Measurements from ENCODE around the gene TWIST2. TPM values are rescaled to one million over a fixed set of nuclear protein-coding genes. Genes with fewer than 3 reads are reported as not detected.
A peak's percentile ranks its signal among the peaks of the same experiment; 100 is the strongest.

Gene TWIST2
- 0.52 TPM for total RNA-seq (2013)
- polyA plus RNA-seq (under 1 TPM; 0.43 to 0.49 (median 0.43) TPM), polyA minus RNA-seq (0.14 and 1.3 TPM in 2 replicates), total RNA-seq (0 to 1.4 (median 0.17) reads per million in 11 experiments)

DNA sequence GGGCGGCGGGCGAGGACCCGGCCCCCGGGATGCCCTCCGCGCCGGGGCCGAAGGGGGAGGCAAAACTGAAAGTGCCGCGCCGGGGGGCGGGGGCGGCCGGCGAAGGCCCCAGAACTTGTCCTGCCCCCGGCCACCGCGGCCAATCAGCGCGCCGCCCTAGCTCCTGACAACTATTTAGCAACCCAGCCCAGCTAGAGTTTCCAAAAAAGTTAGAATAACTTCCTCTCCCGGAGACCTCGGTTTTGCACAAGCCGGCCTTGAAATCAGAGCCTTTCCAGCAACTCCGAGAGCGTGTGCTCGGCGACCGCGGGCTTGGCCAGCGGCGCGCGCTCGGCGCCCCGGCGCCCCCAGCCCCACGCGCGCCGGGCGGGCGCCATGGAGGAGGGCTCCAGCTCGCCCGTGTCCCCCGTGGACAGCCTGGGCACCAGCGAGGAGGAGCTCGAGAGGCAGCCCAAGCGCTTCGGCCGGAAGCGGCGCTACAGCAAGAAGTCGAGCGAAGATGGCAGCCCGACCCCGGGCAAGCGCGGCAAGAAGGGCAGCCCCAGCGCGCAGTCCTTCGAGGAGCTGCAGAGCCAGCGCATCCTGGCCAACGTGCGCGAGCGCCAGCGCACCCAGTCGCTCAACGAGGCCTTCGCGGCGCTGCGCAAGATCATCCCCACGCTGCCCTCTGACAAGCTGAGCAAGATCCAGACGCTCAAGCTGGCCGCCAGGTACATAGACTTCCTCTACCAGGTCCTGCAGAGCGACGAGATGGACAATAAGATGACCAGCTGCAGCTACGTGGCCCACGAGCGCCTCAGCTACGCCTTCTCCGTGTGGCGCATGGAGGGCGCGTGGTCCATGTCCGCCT is at the start of gene TWIST2:
Gene TWIST2 (plus strand): TSS at position 245 of the 850 bp plus-strand sequence. CDS start 131 bp downstream, at position 376.
- DNase-seq, result peak in 2 of 3 donors; percentile 19 to 22
- Histone ChIP-seq H3K9ac (ENCODE audit: insufficient read depth, low read length, poor library complexity, severe bottlenecking) (peak within 1 kb of the TSS; percentile 27), H3K9me3 (replicated peaks in 1 of 2; ENCODE audit: control insufficient read depth in 1 of 2, insufficient read depth in 1 of 2, low read length in 2 of 2) (peaks cover 3 to 18% of the 10 kb centered on the region in 2 donors), H2AFZ (ENCODE audit: insufficient read depth, low read depth, low read length, poor library complexity, severe bottlenecking) (peak within 1 kb of the TSS; percentile 77), H3K4me1 (ENCODE audit: control insufficient read depth in 1 of 2, insufficient read depth in 2 of 2, low read length in 2 of 2) (peaks cover 12 to 31% of the 10 kb centered on the region in 2 donors), H3K27ac (ENCODE audit: low read depth in 1 of 2, low read length in 2 of 2) (no peak within 1 kb of the TSS), H3K79me2 (ENCODE audit: insufficient read depth, low read length) (no peaks in the 10 kb centered on the region), H3K27me3 (ENCODE audit: control insufficient read depth in 2 of 2, insufficient read depth in 2 of 2, low read length in 2 of 2) (peaks cover 70 to 89% of the 10 kb centered on the region in 2 donors), H3K4me2 (replicated peaks; ENCODE audit: extremely low read depth, low read length, poor library complexity, severe bottlenecking) (peak within 1 kb of the TSS; percentile 87), H4K20me1 (ENCODE audit: insufficient read depth, low read length) (no peaks in the 10 kb centered on the region), H3K36me3 (replicated peaks in 1 of 2; ENCODE audit: control insufficient read depth in 1 of 2, insufficient read depth in 2 of 2, low read length in 2 of 2) (no peaks in the 10 kb centered on the region), H3K4me3 (replicated peaks in 1 of 3; ENCODE audit: low read depth in 2 of 3, low read length in 3 of 3) (peak within 1 kb of the TSS; percentile 41 to 76 (median 41))
- Mint-ChIP-seq H3K4me1 (peaks cover 11% of the 10 kb centered on the region), H3K9me3 (peaks cover 0 to 15% (median 9%) of the 10 kb centered on the region in 7 donors), H3K27me3 (ENCODE audit: low read depth in 3 of 3) (peaks cover 74 to 91% (median 79%) of the 10 kb centered on the region in 3 donors), H3K36me3 (peaks cover 0 to 2% of the 10 kb centered on the region in 2 donors), H3K27ac (no peak within 1 kb of the TSS), H3K4me3 (peak within 1 kb of the TSS; percentile 61 to 87)
- 5% methylated on average over 90 of the region's 90 CpGs for WGBS (ENCODE audit: insufficient coverage)
- intact Hi-C loops (cut with micrococcal nuclease), result no loop called here
- TF ChIP-seq, protein P1, sequence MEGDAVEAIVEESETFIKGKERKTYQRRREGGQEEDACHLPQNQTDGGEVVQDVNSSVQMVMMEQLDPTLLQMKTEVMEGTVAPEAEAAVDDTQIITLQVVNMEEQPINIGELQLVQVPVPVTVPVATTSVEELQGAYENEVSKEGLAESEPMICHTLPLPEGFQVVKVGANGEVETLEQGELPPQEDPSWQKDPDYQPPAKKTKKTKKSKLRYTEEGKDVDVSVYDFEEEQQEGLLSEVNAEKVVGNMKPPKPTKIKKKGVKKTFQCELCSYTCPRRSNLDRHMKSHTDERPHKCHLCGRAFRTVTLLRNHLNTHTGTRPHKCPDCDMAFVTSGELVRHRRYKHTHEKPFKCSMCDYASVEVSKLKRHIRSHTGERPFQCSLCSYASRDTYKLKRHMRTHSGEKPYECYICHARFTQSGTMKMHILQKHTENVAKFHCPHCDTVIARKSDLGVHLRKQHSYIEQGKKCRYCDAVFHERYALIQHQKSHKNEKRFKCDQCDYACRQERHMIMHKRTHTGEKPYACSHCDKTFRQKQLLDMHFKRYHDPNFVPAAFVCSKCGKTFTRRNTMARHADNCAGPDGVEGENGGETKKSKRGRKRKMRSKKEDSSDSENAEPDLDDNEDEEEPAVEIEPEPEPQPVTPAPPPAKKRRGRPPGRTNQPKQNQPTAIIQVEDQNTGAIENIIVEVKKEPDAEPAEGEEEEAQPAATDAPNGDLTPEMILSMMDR (IDR thresholded peaks at IDR 0.05), result no peak

DNA sequence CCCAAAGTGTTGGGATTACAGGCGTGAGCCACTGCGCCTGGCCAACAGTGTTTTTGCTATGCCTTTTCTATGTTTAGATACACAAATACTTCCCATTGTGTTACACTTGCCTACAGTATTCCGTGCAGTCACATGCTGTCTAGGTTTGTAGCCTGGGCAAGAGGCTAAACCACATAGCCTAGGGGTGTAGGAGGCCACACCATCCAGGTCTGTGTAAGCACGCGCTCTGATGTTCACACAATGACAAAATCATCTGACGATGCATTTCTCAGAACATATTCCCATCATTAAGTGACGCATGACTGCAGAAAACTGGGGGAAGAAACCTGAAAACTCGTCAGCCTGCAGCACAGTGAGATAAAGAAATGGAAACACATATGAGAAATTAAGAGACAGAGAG is 46.1 kb upstream of the TWIST2 start:
- intact Hi-C loops (cut with micrococcal nuclease), result no loop called here
- H3K36me3 Mint-ChIP-seq, result no peaks in the 10 kb centered on the region
- WGBS (ENCODE audit: insufficient coverage), result 97% methylated on average over 5 of the region's 8 CpGs

More for the DNA sequence above, 46.1 kb upstream of the TWIST2 start:
- Histone ChIP-seq H3K9ac (ENCODE audit: insufficient read depth, low read length, poor library complexity, severe bottlenecking) (no peak overlapping the region), H2AFZ (ENCODE audit: insufficient read depth, low read depth, low read length, poor library complexity, severe bottlenecking) (no peak overlapping the region), H3K4me2 (replicated peaks; ENCODE audit: extremely low read depth, low read length, poor library complexity, severe bottlenecking) (no peak overlapping the region), H3K4me1 (ENCODE audit: control insufficient read depth in 1 of 2, insufficient read depth in 2 of 2, low read length in 2 of 2) (no peaks in the 10 kb centered on the region), H3K36me3 (replicated peaks in 1 of 2; ENCODE audit: control insufficient read depth in 1 of 2, insufficient read depth in 2 of 2, low read length in 2 of 2) (no peaks in the 10 kb centered on the region), H3K79me2 (ENCODE audit: insufficient read depth, low read length) (no peaks in the 10 kb centered on the region), H4K20me1 (ENCODE audit: insufficient read depth, low read length) (no peaks in the 10 kb centered on the region), H3K27me3 (ENCODE audit: control insufficient read depth in 2 of 2, insufficient read depth in 2 of 2, low read length in 2 of 2) (no peaks in the 10 kb centered on the region), H3K27ac (ENCODE audit: low read depth in 1 of 2, low read length in 2 of 2) (no peak overlapping the region), H3K4me3 (replicated peaks in 1 of 3; ENCODE audit: low read depth in 2 of 3, low read length in 3 of 3) (no peak overlapping the region), H3K9me3 (replicated peaks in 1 of 2; ENCODE audit: control insufficient read depth in 1 of 2, insufficient read depth in 1 of 2, low read length in 2 of 2) (peaks cover 0 to 5% of the 10 kb centered on the region in 2 donors)
- peaks cover 0 to 8% (median 3%) of the 10 kb centered on the region in 7 donors for H3K9me3 Mint-ChIP-seq
- peaks cover 5 to 18% (median 8%) of the 10 kb centered on the region in 3 donors for H3K27me3 Mint-ChIP-seq (ENCODE audit: low read depth in 3 of 3)
- DNase-seq, result no peak
- H3K4me1 Mint-ChIP-seq, result no peaks in the 10 kb centered on the region
- TF ChIP-seq, protein P1 (IDR thresholded peaks at IDR 0.05), result no peak
- no peak overlapping the region for H3K27ac Mint-ChIP-seq
- no peak overlapping the region for H3K4me3 Mint-ChIP-seq

Measured in CD14-positive monocyte (primary cell).